KMS-11 (cell line): ENCODE results near the gene PRDX4.

Source experiments
- H2AFZ ChIP-seq: fragments of 200-600 bp; sonication (generic); 2 replicates; pipeline ENCODE4 v1.6.1; 2016; ENCODE audit warnings: antibody characterized with exemption, mixed run types, low read depth
- H3K27ac ChIP-seq: fragments of 200-600 bp; sonication (generic); 2 replicates; pipeline ENCODE4 v1.6.1; 2016; ENCODE audit warnings: mild to moderate bottlenecking, mixed run types
- H3K27me3 ChIP-seq: fragments of 200-600 bp; sonication (generic); 2 replicates; pipeline ENCODE4 v1.6.1; 2017; ENCODE audit warnings: mild to moderate bottlenecking, low read depth, mixed run types, moderate library complexity; ENCODE audit not compliant: insufficient read depth
- H3K36me3 ChIP-seq: fragments of 200-600 bp; sonication (generic); 2 replicates; pipeline ENCODE4 v1.6.1; 2017; ENCODE audit warnings: mild to moderate bottlenecking, mixed run types; ENCODE audit not compliant: insufficient read depth
- H3K4me1 ChIP-seq: fragments of 200-600 bp; sonication (generic); 2 replicates; pipeline ENCODE4 v1.6.1; 2016; ENCODE audit warnings: mild to moderate bottlenecking, low read depth, mixed run types; ENCODE audit not compliant: poor library complexity, severe bottlenecking
- H3K4me2 ChIP-seq: fragments of 200-600 bp; sonication (generic); 2 replicates; pipeline ENCODE4 v1.7.0; 2016; ENCODE audit warnings: mild to moderate bottlenecking, mixed run types
- H3K4me3 ChIP-seq: fragments of 200-600 bp; sonication (generic); IDR thresholded peaks from 2 replicates; pipeline ENCODE4 v1.6.1; 2017; ENCODE audit warnings: low read depth, low read length, mixed read lengths; ENCODE audit not compliant: insufficient read depth
- H3K79me2 ChIP-seq: fragments of 200-600 bp; sonication (generic); 2 replicates; pipeline ENCODE4 v1.6.1; 2016; ENCODE audit warnings: low read depth, mixed run types; ENCODE audit not compliant: insufficient read depth
- H3K9ac ChIP-seq: fragments of 200-600 bp; sonication (generic); 2 replicates; pipeline ENCODE4 v1.6.1; 2016; ENCODE audit warnings: mild to moderate bottlenecking, mixed run types
- H4K20me1 ChIP-seq: fragments of 200-600 bp; sonication (generic); 2 replicates; pipeline ENCODE4 v1.6.1; 2016; ENCODE audit warnings: mild to moderate bottlenecking, mixed run types; ENCODE audit not compliant: insufficient read depth
- TF ChIP-seq, protein P1 (sequence below): fragments of 200-600 bp; sonication (generic); conservative IDR thresholded peaks from 2 replicates; pipeline ENCODE4 v1.6.1; 2017; ENCODE audit warnings: low read depth, mild to moderate bottlenecking, antibody characterized with exemption, low read length, moderate library complexity, mixed read lengths

Gene PRDX4

DNA sequence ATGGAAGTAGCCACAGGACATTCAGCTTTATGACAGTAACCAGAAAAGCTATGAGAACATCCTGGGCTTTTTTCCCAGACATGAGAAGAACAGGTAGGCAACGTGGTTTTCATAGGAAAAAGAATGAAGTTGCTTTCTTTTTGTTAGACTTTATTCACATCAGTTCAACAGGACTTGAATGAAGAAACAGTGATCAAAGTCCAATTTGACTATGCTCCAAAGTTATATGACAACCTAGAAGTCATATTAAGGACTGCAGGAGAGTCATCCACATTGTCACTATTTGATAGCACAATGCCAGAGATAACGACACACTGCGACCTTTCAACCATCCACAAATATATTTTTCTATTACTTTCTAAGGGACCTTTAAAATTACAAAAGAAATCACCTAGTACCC, 39.2 kb upstream of the PRDX4 start:
- Histone ChIP-seq H3K4me1 (no peaks in the 10 kb centered on the region), H2AFZ (no peak overlapping the region), H3K79me2 (no peaks in the 10 kb centered on the region), H3K9ac (no peak overlapping the region), H4K20me1 (no peaks in the 10 kb centered on the region), H3K4me3 (no peak overlapping the region), H3K36me3 (no peaks in the 10 kb centered on the region), H3K27ac (no peak overlapping the region), H3K4me2 (no peak overlapping the region), H3K27me3 (no peaks in the 10 kb centered on the region)
- TF ChIP-seq, protein P1, sequence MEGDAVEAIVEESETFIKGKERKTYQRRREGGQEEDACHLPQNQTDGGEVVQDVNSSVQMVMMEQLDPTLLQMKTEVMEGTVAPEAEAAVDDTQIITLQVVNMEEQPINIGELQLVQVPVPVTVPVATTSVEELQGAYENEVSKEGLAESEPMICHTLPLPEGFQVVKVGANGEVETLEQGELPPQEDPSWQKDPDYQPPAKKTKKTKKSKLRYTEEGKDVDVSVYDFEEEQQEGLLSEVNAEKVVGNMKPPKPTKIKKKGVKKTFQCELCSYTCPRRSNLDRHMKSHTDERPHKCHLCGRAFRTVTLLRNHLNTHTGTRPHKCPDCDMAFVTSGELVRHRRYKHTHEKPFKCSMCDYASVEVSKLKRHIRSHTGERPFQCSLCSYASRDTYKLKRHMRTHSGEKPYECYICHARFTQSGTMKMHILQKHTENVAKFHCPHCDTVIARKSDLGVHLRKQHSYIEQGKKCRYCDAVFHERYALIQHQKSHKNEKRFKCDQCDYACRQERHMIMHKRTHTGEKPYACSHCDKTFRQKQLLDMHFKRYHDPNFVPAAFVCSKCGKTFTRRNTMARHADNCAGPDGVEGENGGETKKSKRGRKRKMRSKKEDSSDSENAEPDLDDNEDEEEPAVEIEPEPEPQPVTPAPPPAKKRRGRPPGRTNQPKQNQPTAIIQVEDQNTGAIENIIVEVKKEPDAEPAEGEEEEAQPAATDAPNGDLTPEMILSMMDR = no peak

DNA sequence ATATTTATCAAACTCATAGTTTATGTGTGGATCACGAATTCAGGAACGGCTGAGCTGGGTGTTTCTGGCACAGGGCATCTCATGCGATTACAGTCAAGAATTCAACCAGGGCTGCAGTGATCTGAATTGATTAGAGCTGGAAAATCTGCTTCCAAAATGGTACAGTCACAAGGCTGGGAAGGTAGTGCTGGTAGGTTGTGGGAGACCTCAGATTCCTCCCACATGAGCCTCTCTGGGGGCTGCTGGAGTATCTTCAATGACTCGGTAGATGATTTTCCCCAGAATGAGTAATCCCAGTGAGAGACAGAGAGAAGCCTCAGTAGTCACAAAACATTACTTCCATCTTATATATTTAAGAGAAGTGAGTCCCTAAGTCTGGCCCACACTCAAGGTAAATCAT, 36.2 kb upstream of the PRDX4 start:
- no peak overlapping the region for H3K4me3 ChIP-seq

DNA sequence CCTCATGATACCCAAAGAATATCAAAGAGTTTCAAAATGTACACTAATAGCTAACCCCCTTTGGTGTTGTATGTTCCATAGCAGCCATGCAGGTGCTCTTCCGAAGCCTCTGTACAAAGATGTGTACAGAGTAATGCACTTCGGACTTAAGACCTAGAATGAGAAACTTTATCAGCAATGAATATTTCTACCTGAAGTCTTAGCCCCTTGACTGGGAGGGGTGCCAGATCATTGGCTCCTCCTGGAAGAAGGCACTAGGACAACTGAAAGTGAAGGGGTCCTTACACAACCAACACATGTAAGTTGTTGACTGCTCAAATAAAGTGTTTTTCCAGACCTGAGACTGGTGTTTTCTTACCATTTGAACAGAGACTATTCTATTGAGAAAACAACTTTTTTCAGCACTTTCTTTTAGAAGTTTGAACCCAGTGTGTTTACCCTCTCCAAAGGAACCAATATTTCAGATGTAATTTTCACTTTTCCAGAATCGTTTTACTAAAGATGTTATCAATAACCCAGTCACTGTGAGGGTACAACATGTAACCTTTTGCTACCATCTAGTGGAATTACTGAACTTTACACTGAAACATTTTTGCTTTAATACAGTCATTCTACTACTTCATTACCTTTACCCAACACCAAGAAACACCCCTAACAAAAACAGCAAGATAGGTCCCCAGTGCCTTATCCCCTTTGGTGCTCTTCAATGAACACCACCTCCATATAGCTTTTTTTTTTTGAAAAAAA, 33.3 kb upstream of the PRDX4 start:
- Histone ChIP-seq H3K36me3 (no peaks in the 10 kb centered on the region), H3K4me1 (no peaks in the 10 kb centered on the region), H3K9ac (no peak overlapping the region), H3K27ac (no peak overlapping the region), H3K79me2 (no peaks in the 10 kb centered on the region), H3K4me2 (no peak overlapping the region), H2AFZ (no peak overlapping the region), H4K20me1 (no peaks in the 10 kb centered on the region), H3K4me3 (no peak overlapping the region), H3K27me3 (no peaks in the 10 kb centered on the region)
- TF ChIP-seq, protein P1 = 0 out of 2 replicates have a peak, but pooled peaks have one; percentile 20

More for the DNA sequence above, 36.2 kb upstream of the PRDX4 start:
- Histone ChIP-seq H3K27me3 (no peaks in the 10 kb centered on the region), H3K27ac (no peak overlapping the region), H3K36me3 (no peaks in the 10 kb centered on the region), H3K9ac (no peak overlapping the region), H3K4me2 (no peak overlapping the region), H3K79me2 (no peaks in the 10 kb centered on the region), H2AFZ (no peak overlapping the region), H3K4me1 (no peaks in the 10 kb centered on the region), H4K20me1 (no peaks in the 10 kb centered on the region)
- TF ChIP-seq, protein P1 = no peak

DNA sequence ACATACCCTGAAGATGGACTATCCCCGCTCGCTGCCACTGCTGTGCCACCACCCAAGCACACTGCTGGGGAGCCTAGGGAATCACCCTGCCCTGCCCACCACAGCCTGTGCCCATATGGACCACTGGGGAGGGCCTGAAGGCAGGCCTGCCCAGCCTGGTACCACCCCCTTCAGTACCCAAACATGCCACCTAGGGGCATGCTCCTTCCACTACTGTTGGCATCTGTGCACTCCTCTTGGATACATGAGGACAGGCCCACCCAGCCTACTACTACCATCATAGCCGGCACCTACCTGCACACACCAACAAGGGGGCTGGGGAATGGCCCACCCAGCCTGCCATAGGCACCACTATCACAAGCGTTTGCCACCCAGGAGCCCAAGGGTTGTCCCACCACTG, 30.1 kb upstream of the PRDX4 start:
- Histone ChIP-seq H3K27ac (no peak overlapping the region), H4K20me1 (no peaks in the 10 kb centered on the region), H3K4me2 (no peak overlapping the region), H3K4me3 (no peak overlapping the region), H3K36me3 (no peaks in the 10 kb centered on the region), H3K4me1 (no peaks in the 10 kb centered on the region), H3K27me3 (no peaks in the 10 kb centered on the region), H3K9ac (no peak overlapping the region), H3K79me2 (no peaks in the 10 kb centered on the region), H2AFZ (no peak overlapping the region)
- TF ChIP-seq, protein P1 = no peak
